GM21737 (cell line): ENCODE measurements around the gene INPPL1.

ENCODE experiments used
- ATAC-seq: cut with Tn5 transposase; IDR thresholded peaks from one replicate; pipeline ENCODE4 v1.9.1; 2021; ENCODE audit warnings: mild to moderate bottlenecking, moderate library complexity; ENCODE audit not compliant: unreplicated experiment

Gene INPPL1

GRCh38 chr11:72209101-72209500 is 15.5 kb upstream of the INPPL1 start:
- ATAC-seq: no peak

GRCh38 chr11:72216638-72217037 is 7.9 kb upstream of the INPPL1 start, which contains the start of gene FOLR2:
TSS of gene FOLR2 (plus strand) at chr11:72216794. CDS start at chr11:72218585, 1,791 bp downstream.
- ATAC-seq: no peak

DNA sequence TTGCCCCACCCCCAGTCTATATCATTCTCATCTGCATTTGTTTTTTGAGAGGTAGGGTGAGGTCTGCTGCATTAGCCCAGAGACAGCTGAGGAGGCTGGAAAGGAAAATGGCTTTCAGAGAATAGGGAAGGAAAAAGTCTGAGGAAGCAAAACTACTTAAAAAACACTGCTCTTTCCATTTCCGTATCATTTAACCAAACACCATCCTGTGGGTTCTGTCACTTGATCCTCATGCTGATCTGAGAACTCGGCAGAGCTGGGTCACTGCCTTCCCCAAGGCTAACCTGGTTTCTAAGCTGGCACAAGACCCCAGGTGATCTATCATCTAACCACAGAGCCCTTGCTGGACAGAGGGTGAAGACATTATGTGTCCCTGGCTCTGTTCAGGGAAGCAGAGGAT is 6.7 kb upstream of the INPPL1 start:
- no peak for ATAC-seq

- ATAC-seq: no peak
These were observed 6.3 kb upstream of the INPPL1 start for GRCh38 chr11:72218251-72218745.

DNA sequence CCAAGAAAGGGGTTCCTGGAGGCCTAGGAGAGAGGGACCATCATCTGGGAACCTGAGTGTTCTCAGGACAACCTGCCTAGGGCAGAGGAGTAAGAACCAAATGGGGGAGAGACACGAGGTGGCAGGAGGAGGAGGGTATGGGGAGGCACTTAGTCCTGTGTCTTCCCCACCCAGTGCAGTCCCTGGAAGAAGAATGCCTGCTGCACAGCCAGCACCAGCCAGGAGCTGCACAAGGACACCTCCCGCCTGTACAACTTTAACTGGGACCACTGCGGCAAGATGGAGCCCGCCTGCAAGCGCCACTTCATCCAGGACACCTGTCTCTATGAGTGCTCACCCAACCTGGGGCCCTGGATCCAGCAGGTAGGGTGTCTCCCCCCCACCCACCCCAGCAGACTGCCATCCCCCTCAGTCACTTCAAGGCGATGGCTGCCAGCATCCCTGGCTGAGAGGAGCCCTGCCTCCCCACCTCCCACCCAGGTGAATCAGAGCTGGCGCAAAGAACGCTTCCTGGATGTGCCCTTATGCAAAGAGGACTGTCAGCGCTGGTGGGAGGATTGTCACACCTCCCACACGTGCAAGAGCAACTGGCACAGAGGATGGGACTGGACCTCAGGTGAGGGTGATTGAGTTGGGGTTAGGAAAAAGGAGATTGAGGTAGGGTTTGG is 3.7 kb upstream of the INPPL1 start:
- no peak for ATAC-seq

GRCh38 chr11:72221386-72222075 is 3.0 kb upstream of the INPPL1 start:
- no peak for ATAC-seq

- no peak for ATAC-seq
These were observed 2.3 kb upstream of the INPPL1 start for GRCh38 chr11:72222106-72222891.

DNA sequence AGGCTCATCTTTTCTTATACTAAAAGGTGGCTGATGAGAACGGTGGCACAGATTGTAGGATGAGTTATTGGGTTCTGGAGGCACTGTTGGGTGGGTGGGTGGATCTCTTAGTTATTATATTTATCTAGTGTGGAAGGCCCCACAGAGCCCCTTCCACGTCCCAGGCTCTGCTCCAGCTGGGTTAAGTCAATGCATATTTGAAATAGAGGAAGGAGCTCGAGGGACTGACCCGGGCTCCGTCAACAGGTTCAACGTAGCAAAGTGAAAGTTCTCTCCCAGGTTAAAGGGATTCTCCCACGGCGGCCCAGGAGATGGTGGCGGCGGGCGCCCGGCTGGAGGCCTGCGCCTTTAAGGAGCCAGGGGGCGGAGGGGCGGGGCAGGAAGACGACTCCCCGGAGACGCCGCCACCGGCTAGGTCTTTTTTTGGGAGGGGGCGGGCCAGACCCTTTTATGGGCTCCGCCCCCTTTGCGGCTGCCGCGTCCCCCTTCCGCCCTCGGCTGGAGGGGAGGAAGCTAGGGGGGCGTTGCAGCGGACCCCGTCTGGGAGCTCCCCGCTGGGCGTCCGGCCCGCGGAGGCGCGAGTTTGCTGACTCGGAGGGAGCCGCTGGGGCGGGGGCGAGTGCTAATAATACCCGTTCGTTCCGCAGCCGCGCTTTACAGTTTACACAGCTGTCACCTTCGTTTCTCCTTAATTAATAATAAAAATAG is 1.5 kb upstream of the INPPL1 start:
- ATAC-seq: peak; percentile 65

DNA sequence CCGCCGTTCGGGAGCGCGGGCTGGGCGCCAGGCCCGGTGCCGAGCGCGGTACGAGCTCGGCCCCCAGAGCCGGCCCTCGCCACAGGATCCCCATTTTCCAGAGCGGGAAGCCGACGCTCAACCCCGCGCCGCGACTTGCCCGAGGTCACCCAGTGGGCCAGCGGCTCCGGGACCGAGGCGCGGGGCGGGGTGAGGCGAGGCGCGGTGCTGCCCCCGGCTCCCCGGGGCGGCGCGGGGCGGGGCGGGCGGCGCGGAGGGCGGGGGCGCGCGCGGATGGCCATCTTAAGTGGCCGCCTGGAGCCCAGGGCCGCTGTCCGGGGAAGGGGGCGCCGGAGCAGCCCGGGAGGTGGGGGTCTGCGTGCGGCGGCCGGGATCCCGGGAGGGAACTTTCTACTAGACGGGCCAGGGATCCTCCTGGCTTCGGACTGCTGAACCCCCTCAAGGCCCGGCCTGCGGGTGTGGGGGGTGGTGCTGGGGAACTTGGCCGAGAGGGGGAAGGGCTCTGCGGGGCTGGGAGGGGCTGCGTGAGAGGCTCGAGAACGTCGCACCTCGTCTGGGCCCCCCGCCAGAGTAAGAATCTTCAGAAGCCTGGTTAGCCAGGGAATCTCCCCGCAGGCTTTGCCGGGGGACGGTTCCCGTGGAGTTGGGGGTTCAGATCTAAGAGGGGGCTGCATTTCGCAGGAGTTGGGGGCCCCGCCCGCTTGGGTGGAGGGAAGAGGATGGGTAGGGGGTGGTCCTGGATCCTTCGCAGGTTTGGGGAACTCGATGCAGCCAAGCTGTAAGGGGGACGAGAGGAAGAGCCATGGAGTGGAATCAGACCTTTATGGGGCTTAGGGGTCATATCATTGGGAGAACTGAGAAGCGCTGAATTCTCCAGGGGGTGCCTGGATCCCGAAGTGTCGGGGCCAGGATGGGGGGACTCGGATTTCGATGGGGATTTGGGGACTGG is 678 bp upstream of the INPPL1 start:
- peak; percentile 41 for ATAC-seq

DNA sequence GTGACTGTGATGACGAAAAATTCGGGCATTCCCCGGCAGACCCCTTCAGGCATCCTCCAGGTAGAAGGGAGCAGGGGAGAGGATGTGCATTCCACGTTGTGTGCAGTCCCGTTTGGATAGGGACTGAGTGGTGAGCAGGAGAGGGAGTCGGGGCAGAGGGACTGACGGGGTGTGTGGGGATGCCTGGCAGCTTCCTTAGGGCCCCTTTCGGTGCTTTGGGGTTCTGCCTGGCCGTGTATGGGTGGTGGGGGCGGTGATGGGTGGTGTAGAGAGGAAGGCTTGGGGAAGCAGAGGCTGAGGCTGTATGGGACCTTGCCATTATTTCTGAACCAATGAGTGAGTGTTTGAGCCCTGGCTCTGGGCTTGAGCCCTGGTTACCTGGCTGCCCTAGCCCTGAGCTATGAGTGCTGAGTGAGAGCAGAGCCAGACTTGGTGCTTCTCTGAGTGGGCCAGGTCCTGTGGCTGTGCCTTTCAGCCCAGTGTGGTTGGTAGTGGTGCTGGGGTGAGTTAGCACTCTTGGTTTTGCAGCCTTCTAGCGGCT is 914 bp downstream of the INPPL1 start:
- ATAC-seq: no peak

- ATAC-seq: no peak
These were observed 2.1 kb downstream of the INPPL1 start for GRCh38 chr11:72226701-72227100.

- no peak for ATAC-seq
These were observed 3.0 kb downstream of the INPPL1 start for GRCh38 chr11:72227316-72228228.

DNA sequence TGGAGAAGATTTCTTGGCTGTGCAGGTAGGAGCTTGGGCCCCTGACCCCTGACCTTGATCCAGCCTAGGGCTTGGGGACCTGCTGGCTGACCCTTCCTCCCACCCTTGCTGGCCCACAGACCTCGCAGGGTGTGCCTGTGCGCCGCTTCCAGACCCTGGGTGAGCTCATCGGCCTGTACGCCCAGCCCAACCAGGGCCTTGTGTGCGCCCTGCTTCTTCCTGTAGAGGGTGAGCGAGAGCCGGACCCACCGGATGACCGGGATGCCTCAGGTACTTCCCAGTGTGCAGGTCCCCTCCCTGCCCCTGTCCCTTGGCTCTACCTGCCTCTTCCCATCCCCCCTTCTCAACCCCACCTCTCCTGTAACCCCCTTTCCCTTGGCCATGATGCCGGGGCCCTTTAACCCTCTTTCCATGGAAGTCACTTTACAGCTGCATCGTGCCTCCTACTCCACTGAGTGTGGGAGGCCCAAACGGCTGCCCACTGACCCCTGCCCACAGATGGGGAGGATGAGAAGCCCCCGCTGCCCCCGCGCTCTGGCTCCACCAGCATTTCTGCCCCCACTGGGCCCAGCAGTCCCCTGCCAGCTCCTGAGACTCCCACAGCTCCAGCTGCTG is 3.8 kb downstream of the INPPL1 start:
- ATAC-seq: no peak

DNA sequence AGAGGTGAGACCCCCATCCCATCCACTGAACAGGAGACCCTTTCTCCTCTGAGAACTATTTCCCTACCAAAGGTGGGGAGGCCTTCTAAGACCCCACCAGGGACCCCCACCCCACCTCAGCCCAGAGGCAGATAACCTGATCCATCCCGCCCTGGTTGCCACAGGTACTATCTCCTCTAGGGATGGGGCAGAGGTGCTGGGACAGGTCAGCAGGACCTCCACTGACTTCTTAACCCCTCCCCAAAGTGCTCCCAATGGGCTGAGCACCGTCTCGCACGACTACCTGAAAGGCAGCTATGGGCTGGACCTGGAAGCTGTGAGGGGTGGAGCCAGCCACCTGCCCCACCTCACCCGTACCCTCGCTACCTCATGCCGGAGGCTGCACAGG is 4.3 kb downstream of the INPPL1 start:
- ATAC-seq: no peak

DNA sequence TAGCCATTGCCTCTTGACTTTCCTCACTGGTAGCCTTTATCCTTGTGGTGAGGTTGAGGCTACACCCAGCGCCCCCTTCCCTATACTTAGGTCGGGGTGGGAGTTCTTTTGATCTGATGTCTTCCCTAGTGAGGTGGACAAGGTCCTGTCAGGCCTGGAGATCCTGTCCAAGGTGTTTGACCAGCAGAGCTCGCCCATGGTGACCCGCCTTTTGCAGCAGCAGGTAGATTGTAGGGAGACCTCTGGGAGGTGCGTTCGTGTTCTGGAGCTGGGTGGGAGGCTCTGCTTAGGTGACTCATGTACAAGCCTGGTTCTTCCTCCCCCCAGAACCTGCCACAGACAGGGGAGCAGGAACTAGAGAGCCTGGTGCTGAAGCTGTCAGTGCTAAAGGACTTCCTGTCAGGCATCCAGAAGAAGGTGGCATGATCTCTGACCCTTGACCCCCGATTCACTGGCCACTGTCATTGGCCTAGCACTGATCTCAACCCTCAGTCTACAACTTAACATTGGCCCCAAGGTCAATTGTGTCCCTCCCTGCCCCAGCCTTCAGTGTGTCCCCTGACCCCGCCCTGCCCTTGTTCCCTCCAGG is 4.9 kb downstream of the INPPL1 start:
- no peak for ATAC-seq

DNA sequence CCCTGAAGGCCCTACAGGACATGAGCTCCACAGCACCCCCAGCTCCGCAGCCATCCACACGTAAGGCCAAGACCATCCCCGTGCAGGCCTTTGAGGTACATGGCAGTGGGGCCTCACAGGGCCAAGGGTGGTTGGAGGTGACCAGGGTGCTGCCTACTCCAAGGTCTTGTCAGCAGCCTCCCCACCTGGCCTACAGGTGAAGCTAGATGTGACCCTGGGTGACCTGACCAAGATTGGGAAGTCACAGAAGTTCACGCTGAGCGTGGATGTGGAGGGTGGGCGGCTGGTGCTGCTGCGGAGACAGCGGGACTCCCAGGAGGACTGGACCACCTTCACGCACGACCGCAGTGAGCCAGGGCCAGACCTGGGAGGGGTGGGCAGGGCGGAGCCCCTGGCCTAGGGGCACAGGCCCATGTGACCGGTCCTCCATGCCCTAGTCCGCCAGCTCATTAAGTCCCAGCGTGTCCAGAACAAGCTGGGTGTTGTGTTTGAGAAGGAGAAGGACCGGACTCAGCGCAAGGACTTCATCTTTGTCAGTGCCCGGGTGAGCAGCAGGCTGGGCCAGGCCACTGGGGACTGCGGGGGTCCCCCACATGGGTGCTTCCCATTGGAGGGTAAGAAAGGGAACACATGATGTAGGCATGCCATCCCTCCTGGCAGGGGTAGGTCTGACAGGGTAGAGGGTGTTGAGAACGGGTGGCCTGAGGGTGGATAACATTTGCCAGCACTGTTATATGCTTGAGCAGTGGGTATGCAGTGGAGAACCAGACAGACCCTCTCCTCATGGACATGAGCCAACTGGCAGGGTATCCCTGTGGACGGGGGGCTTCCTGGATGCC is 5.6 kb downstream of the INPPL1 start:
- ATAC-seq: no peak
